Ishikawa (cell line): Measurements from ENCODE around the gene SLC12A7.

Experiments used
- CEBPB ChIP-seq: IDR thresholded peaks from 2 replicates; pipeline ENCODE4 v1.6.1; 2012
- CREB1 ChIP-seq: IDR thresholded peaks from 2 replicates; pipeline ENCODE4 v1.6.1; 2012; ENCODE audit warnings: low read depth
- EGR1 ChIP-seq: IDR thresholded peaks from 2 replicates; pipeline ENCODE4 v1.6.1; 2012
- EP300 ChIP-seq: IDR thresholded peaks from 2 replicates; pipeline ENCODE4 v1.6.1; 2012; ENCODE audit warnings: borderline replicate concordance
- FOXM1 ChIP-seq: IDR thresholded peaks from 2 replicates; pipeline ENCODE4 v1.6.1; 2012; ENCODE audit warnings: low read depth, borderline replicate concordance
- MAX ChIP-seq: IDR thresholded peaks from 2 replicates; pipeline ENCODE4 v1.6.1; 2012
- NFIC ChIP-seq: IDR thresholded peaks from 2 replicates; pipeline ENCODE4 v1.6.1; 2012
- RAD21 ChIP-seq: IDR thresholded peaks from 2 replicates; pipeline ENCODE4 v1.6.1; 2012; ENCODE audit warnings: low read depth
- REST ChIP-seq: IDR thresholded peaks from 2 replicates; pipeline ENCODE4 v1.6.1; 2012; ENCODE audit warnings: low read depth, mild to moderate bottlenecking
- TAF1 ChIP-seq: IDR thresholded peaks from 2 replicates; pipeline ENCODE4 v1.6.1; 2012; ENCODE audit warnings: low read depth, mild to moderate bottlenecking
- TCF12 ChIP-seq: IDR thresholded peaks from 2 replicates; pipeline ENCODE4 v1.6.1; 2012; ENCODE audit warnings: low read depth
- TEAD4 ChIP-seq: IDR thresholded peaks from 2 replicates; pipeline ENCODE4 v1.6.1; 2012
- USF1 ChIP-seq: IDR thresholded peaks from 2 replicates; pipeline ENCODE4 v1.6.1; 2012
- YY1 ChIP-seq: IDR thresholded peaks from 2 replicates; pipeline ENCODE4 v1.6.1; 2012; ENCODE audit warnings: low read depth
- ZBTB7A ChIP-seq: IDR thresholded peaks from 2 replicates; pipeline ENCODE4 v1.6.1; 2012; ENCODE audit warnings: low read depth

SLC12A7 gene

GRCh38 chr5:1068204-1068894 lies 43.5 kb downstream of the SLC12A7 start:
- TF ChIP-seq YY1 (no peak), USF1 (no peak), EP300 (no peak)

GRCh38 chr5:1067141-1068121 lies 44.4 kb downstream of the SLC12A7 start:
- TF ChIP-seq NFIC (no peak), REST (no peak), TCF12 (no peak), FOXM1 (no peak), MAX (no peak), RAD21 (no peak), CEBPB (no peak), TAF1 (no peak), EGR1 (no peak), ZBTB7A (no peak), EP300 (no peak), TEAD4 (no peak), CREB1 (no peak), USF1 (no peak), YY1 (no peak)

- TF ChIP-seq MAX (no peak), TEAD4 (no peak), YY1 (no peak), FOXM1 (no peak)
These were observed 45.2 kb downstream of the SLC12A7 start for GRCh38 chr5:1066676-1067075.

GRCh38 chr5:1065891-1066650 lies 45.8 kb downstream of the SLC12A7 start:
- TF ChIP-seq TEAD4 (no peak), EGR1 (no peak), FOXM1 (no peak), MAX (no peak), TCF12 (no peak), TAF1 (no peak), CREB1 (no peak), RAD21 (no peak), NFIC (no peak), EP300 (no peak)

- no peak for TF ChIP-seq NFIC
- TF ChIP-seq RAD21, result no peak
- TF ChIP-seq TCF12, result no peak
- TF ChIP-seq TAF1, result no peak
- TF ChIP-seq TEAD4, result no peak
- no peak for TF ChIP-seq EP300
- TF ChIP-seq YY1, result no peak
- no peak for TF ChIP-seq CREB1
- TF ChIP-seq CEBPB, result no peak
- TF ChIP-seq REST, result no peak
- TF ChIP-seq ZBTB7A, result no peak
- no peak for TF ChIP-seq FOXM1
- no peak for TF ChIP-seq MAX
- no peak for TF ChIP-seq USF1
- no peak for TF ChIP-seq EGR1
These were observed 46.6 kb downstream of the SLC12A7 start for GRCh38 chr5:1065143-1065750.
